ENCODE data around the gene PCDH9.
A peak's percentile ranks its signal among the peaks of the same experiment; 100 is the strongest.

- TF ChIP-seq CTCF (conservative IDR thresholded peaks at IDR 0.05; ENCODE audit: low read depth, low read length) (no peak), BHLHE40 (IDR thresholded peaks at IDR 0.05; ENCODE audit: low read depth, low read length) (no peak), POLR2A (IDR thresholded peaks at IDR 0.05; ENCODE audit: low read depth, low read length) (no peak), MXI1 (IDR thresholded peaks at IDR 0.05; ENCODE audit: borderline replicate concordance, low read depth, low read length) (no peak), MAFK (IDR thresholded peaks at IDR 0.05; ENCODE audit: low read depth, low read length) (peak; percentile 22; the same call in 1 of the 2 replicates), CHD1 (IDR thresholded peaks at IDR 0.05; ENCODE audit: low read depth, low read length) (no peak), SMC3 (IDR thresholded peaks at IDR 0.05; ENCODE audit: low read depth, low read length) (no peak), RFX5 (IDR thresholded peaks at IDR 0.05; ENCODE audit: low read depth, low read length) (no peak), ELK1 (IDR thresholded peaks at IDR 0.05; ENCODE audit: borderline replicate concordance, low read depth, low read length) (no peak)
Measured at GRCh38 chr13:67231289-67232000, 1.3 kb upstream of the PCDH9 start.

All from IMR-90 (cell line).